HL-60 (cell line): ENCODE results near the gene LPCAT1.
"Not testable (repeated sequence)": the region's sequence is repeated elsewhere in the genome, so short reads cannot be mapped to it uniquely, and the experiment has no call there.

ENCODE experiments used
- POLR2AphosphoS5 ChIP-seq: IDR thresholded peaks from 2 replicates; pipeline ENCODE4 v1.6.1; 2012; ENCODE audit warnings: low read depth
- TF ChIP-seq, protein P1 (sequence below): IDR thresholded peaks from one replicate; pipeline ENCODE4 v1.5.1; 2011; ENCODE audit warnings: low read length, control low read depth, inconsistent platforms; ENCODE audit not compliant: insufficient read depth

DNA sequence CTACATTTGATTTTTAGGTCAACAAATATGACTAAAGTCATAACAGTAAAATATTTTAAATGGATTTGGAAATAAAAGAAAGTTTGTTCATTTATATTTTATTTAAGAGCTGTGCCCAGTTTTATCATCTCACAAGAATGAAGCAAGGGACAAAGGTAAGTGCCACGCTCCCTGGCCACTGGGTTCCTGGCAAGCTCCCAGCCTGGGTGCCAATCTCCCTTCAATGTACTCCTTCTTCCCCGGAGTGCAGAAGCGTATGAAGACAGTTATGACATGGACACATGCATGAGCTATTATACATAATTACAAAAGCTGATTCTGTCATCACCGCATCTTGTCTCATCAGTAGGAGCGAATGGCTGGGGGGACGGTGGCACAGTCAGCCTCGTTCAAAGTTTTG is 48.1 kb upstream of the LPCAT1 start:
- TF ChIP-seq POLR2AphosphoS5, result not testable (repeated sequence)
- TF ChIP-seq, protein P1, sequence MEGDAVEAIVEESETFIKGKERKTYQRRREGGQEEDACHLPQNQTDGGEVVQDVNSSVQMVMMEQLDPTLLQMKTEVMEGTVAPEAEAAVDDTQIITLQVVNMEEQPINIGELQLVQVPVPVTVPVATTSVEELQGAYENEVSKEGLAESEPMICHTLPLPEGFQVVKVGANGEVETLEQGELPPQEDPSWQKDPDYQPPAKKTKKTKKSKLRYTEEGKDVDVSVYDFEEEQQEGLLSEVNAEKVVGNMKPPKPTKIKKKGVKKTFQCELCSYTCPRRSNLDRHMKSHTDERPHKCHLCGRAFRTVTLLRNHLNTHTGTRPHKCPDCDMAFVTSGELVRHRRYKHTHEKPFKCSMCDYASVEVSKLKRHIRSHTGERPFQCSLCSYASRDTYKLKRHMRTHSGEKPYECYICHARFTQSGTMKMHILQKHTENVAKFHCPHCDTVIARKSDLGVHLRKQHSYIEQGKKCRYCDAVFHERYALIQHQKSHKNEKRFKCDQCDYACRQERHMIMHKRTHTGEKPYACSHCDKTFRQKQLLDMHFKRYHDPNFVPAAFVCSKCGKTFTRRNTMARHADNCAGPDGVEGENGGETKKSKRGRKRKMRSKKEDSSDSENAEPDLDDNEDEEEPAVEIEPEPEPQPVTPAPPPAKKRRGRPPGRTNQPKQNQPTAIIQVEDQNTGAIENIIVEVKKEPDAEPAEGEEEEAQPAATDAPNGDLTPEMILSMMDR, result not testable (repeated sequence)
